SW480 (cell line): ENCODE measurements around the gene COL4A1.

Experiments
- DNase-seq: peaks from one replicate; pipeline ENCODE4 v3.0.0-alpha.2; 2016; ENCODE audit warnings: low spot score

COL4A1 gene

GRCh38 chr13:110109910-110110309 is 197.0 kb downstream of the COL4A1 start:
- DNase-seq, result no peak

- DNase-seq, result no peak
Observed at GRCh38 chr13:110109140-110109783, 197.7 kb downstream of the COL4A1 start.

GRCh38 chr13:110108348-110109139 is 198.4 kb downstream of the COL4A1 start:
- DNase-seq, result peak; percentile 85

- no peak for DNase-seq
Observed at GRCh38 chr13:110107568-110108347, 199.2 kb downstream of the COL4A1 start.

- DNase-seq, result no peak
Observed at GRCh38 chr13:110106726-110107125, 200.2 kb downstream of the COL4A1 start.

GRCh38 chr13:110105136-110105535 is 201.8 kb downstream of the COL4A1 start:
- DNase-seq, result no peak

- no peak for DNase-seq
Observed at GRCh38 chr13:110103534-110103933, 203.4 kb downstream of the COL4A1 start.

GRCh38 chr13:110103026-110103425 is 203.9 kb downstream of the COL4A1 start:
- peak; percentile 43 for DNase-seq

- DNase-seq, result no peak
Observed at GRCh38 chr13:110102053-110102452, 204.9 kb downstream of the COL4A1 start.

- DNase-seq, result no peak
Observed at GRCh38 chr13:110099922-110100321, 207.0 kb downstream of the COL4A1 start.
